C1 segment of cervical spinal cord (tissue), 14 donors: ENCODE data around the gene SLC39A11.

Source experiments
- DNase-seq, 14 donors: peaks; one replicate each; lab custom pipeline; 2025; lab: John Stamatoyannopoulos, UW

The SLC39A11 gene

GRCh38 chr17:72631949-72632684 is 460.4 kb downstream of the SLC39A11 start:
- DNase-seq, result peak in 1 of 14 donors; percentile 10

- no peak for DNase-seq
These were observed 460.9 kb downstream of the SLC39A11 start for GRCh38 chr17:72631568-72631948.

GRCh38 chr17:72624652-72625051 is 467.8 kb downstream of the SLC39A11 start:
- DNase-seq, result no peak

- DNase-seq, result no peak
These were observed 468.3 kb downstream of the SLC39A11 start for GRCh38 chr17:72624226-72624625.

- no peak for DNase-seq
These were observed 469.6 kb downstream of the SLC39A11 start for GRCh38 chr17:72622661-72623433.

GRCh38 chr17:72619976-72620650 is 472.4 kb downstream of the SLC39A11 start:
- peak in 1 of 14 donors; percentile 11 for DNase-seq

- DNase-seq, result peak in 5 of 14 donors; percentile 6 to 26 (median 16)
These were observed 474.4 kb downstream of the SLC39A11 start for GRCh38 chr17:72618001-72618509.

- no peak for DNase-seq
These were observed 474.9 kb downstream of the SLC39A11 start for GRCh38 chr17:72617557-72617956.

GRCh38 chr17:72616447-72616846 is 476.0 kb downstream of the SLC39A11 start:
- DNase-seq, result no peak

- no peak for DNase-seq
These were observed 476.9 kb downstream of the SLC39A11 start for GRCh38 chr17:72615627-72615991.

GRCh38 chr17:72614871-72615626 is 477.4 kb downstream of the SLC39A11 start:
- peak in 12 of 14 donors; percentile 12 to 80 (median 66) for DNase-seq

GRCh38 chr17:72614476-72614870 is 478.0 kb downstream of the SLC39A11 start:
- DNase-seq, result no peak

GRCh38 chr17:72613806-72614292 is 478.6 kb downstream of the SLC39A11 start:
- DNase-seq, result no peak

GRCh38 chr17:72613396-72613795 is 479.1 kb downstream of the SLC39A11 start:
- no peak for DNase-seq

GRCh38 chr17:72611172-72611571 is 481.3 kb downstream of the SLC39A11 start:
- DNase-seq, result no peak

- no peak for DNase-seq
These were observed 483.0 kb downstream of the SLC39A11 start for GRCh38 chr17:72609501-72609900.

GRCh38 chr17:72608436-72608835 is 484.1 kb downstream of the SLC39A11 start:
- no peak for DNase-seq

- no peak for DNase-seq
These were observed 485.8 kb downstream of the SLC39A11 start for GRCh38 chr17:72606656-72607055.

- no peak for DNase-seq
These were observed 486.9 kb downstream of the SLC39A11 start for GRCh38 chr17:72605543-72605942.

- no peak for DNase-seq
These were observed 488.0 kb downstream of the SLC39A11 start for GRCh38 chr17:72604518-72604917.
